Colonic mucosa (tissue), 4 donors: ENCODE results near the gene WNT3A. TPM values are rescaled to one million over a fixed set of nuclear protein-coding genes. Genes with fewer than 3 reads are reported as not detected.

Experiments used
- DNase-seq: peaks from one replicate; pipeline ENCODE4 v3.0.0-alpha.2; 2020
- H3K27ac ChIP-seq: fragments of 200-600 bp; one replicate; pipeline ENCODE4 v1.8.0; 2021
- H3K27me3 ChIP-seq: fragments of 200-600 bp; one replicate; pipeline ENCODE4 v1.8.0; 2021
- H3K36me3 ChIP-seq: fragments of 200-600 bp; one replicate; pipeline ENCODE4 v1.8.0; 2021
- H3K4me1 ChIP-seq: fragments of 200-600 bp; one replicate; pipeline ENCODE4 v1.8.0; 2021; ENCODE audit warnings: mild to moderate bottlenecking
- H3K4me3 ChIP-seq: fragments of 200-600 bp; one replicate; pipeline ENCODE4 v1.8.0; 2021
- H3K9ac ChIP-seq, 2 donors: one replicate each; pipeline ENCODE4 v1.7.0; 2013; ENCODE audit warnings: control low read depth in 2 of 2, low read depth in 2 of 2, low read length in 2 of 2
- H3K9me3 ChIP-seq: fragments of 200-600 bp; one replicate; pipeline ENCODE4 v1.8.0; 2021
- CTCF ChIP-seq: fragments of 200-600 bp; IDR thresholded peaks from one replicate; pipeline ENCODE4 v1.8.0; 2022; ENCODE audit warnings: antibody characterized with exemption, mild to moderate bottlenecking
- intact Hi-C: fragments of 100-400 bp; cut with DNase I; formaldehyde crosslinking; loops from one replicate; pipeline ENCODE4 v1.14.1; 2022
- total RNA-seq, 2 donors: library from RNA; stranded (reverse); fragmentation: NEBNext Ultra II Directional in 1 of 2; extraction: Animal tissue kit (Norgen Biotek cat#: 25700) in 1 of 2; gene quantifications; one replicate each; pipeline ENCODE4 v1.2.1, GENCODE V29; 2021
- donor health status: healthy.
- donor health status: DM: no; HTN: no; CAD: no.
- donor health status: DM: no; HTN: no; CAD: no.

The WNT3A gene
- total RNA-seq, 2 donors from 2014 or later = not detected

GRCh38 chr1:228104526-228105269 is 97.9 kb downstream of the WNT3A start:
- no peak overlapping the region for H3K27ac ChIP-seq
- no peak for DNase-seq
- no peaks in the 10 kb centered on the region for H3K36me3 ChIP-seq
- H3K9ac ChIP-seq = no peak overlapping the region
- intact Hi-C loops = no loop called here
- TF ChIP-seq CTCF = no peak
- no peaks in the 10 kb centered on the region for H3K9me3 ChIP-seq
- H3K4me3 ChIP-seq = no peak overlapping the region
- H3K27me3 ChIP-seq = no peaks in the 10 kb centered on the region
- H3K4me1 ChIP-seq = peaks cover 21% of the 10 kb centered on the region

GRCh38 chr1:228105270-228105995 is 98.6 kb downstream of the WNT3A start:
- peaks cover 21% of the 10 kb centered on the region for H3K4me1 ChIP-seq
- no peak overlapping the region for H3K9ac ChIP-seq
- no peaks in the 10 kb centered on the region for H3K9me3 ChIP-seq
- TF ChIP-seq CTCF = no peak
- H3K36me3 ChIP-seq = no peaks in the 10 kb centered on the region
- intact Hi-C loops = no loop called here
- H3K27ac ChIP-seq = no peak overlapping the region
- no peaks in the 10 kb centered on the region for H3K27me3 ChIP-seq
- no peak overlapping the region for H3K4me3 ChIP-seq
- DNase-seq = no peak

DNA sequence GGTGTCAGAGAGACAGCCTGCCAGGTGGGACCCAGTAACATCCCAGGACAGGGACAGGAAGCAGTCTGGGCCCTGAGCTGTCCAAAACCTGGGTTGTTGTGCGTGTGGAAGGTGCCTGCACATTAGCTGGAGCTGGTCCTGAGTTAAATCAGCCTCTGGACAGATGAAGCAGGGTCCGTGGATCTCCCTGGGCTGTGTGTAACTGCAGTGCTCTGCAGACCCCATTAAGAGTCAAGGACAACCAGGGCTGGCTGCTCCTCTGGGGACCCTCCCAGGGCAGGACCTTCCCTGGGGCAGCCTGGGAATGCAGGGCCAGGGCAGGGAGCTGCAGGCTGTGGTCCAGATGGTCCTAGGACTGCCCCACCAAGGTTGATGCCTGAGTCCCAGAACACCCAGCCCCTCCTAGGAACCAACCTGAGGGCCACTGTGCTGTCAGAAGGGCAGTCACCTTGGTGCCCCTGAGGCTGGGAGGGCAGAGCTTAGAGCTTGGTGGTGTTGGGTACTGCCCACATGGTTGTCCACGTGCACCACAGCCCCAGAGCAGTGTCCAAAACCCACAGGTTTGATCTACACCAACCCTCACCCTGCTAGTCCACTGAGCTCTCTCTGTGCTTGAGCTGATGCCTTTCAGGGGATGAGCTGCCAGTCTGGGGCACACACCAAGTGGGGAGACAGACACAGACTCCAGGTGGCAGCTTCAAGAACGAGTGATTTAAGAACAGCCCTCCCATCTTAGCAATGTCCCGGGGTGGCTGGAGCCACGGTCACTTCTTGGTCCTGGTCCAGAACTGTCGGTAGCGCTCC is 99.4 kb downstream of the WNT3A start:
- Histone ChIP-seq H3K36me3 (no peaks in the 10 kb centered on the region), H3K9me3 (no peaks in the 10 kb centered on the region), H3K27me3 (no peaks in the 10 kb centered on the region), H3K27ac (no peak overlapping the region), H3K9ac (no peak overlapping the region), H3K4me1 (peaks cover 18% of the 10 kb centered on the region), H3K4me3 (no peak overlapping the region)
- intact Hi-C loops = no loop called here
- TF ChIP-seq CTCF = no peak
- DNase-seq = no peak

GRCh38 chr1:228106800-228107054 is 99.9 kb downstream of the WNT3A start:
- no peak overlapping the region for H3K4me3 ChIP-seq
- no peaks in the 10 kb centered on the region for H3K9me3 ChIP-seq
- DNase-seq = no peak
- intact Hi-C loops = no loop called here
- TF ChIP-seq CTCF = no peak
- no peak overlapping the region for H3K9ac ChIP-seq
- no peak overlapping the region for H3K27ac ChIP-seq
- H3K36me3 ChIP-seq = no peaks in the 10 kb centered on the region
- H3K4me1 ChIP-seq = peaks cover 13% of the 10 kb centered on the region
- no peaks in the 10 kb centered on the region for H3K27me3 ChIP-seq

DNA sequence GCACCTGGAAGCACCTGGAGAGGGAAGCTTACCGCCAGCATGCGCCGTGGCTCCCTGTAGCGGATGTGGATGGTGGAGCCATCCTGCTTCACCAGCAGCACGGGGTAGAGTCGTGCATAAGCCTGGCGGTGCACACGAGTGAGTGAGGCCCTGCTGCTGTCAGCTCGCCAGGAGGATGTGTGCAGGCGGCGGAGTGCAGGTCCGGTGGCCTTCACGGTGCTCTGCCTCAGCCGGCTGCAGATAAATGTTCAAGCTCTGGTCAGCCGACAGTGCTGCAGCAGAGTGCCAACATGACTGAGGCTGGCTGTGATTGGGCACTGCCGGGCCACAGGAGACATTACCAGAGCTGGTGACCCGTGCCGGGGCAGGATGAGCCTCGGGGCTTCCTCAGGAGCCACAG is 100.8 kb downstream of the WNT3A start:
- no peak for DNase-seq
- Histone ChIP-seq H3K4me1 (peaks cover 9% of the 10 kb centered on the region), H3K9ac (no peak overlapping the region), H3K4me3 (no peak overlapping the region), H3K9me3 (no peaks in the 10 kb centered on the region), H3K27me3 (no peaks in the 10 kb centered on the region), H3K27ac (no peak overlapping the region), H3K36me3 (no peaks in the 10 kb centered on the region)
- intact Hi-C loops = no loop called here
- no peak for TF ChIP-seq CTCF
